K562 (cell line): ENCODE results near the gene AKIRIN1. TPM values are rescaled to one million over a fixed set of nuclear protein-coding genes. Genes with fewer than 3 reads are reported as not detected.

ENCODE experiments used
- ARNT ChIP-seq, 2 experiments: fragments of 450-650 bp; IDR thresholded peaks; 2 replicates each; pipeline ENCODE4 v1.6.1; 2016; ENCODE audit warnings: mild to moderate bottlenecking in 1 of 2
- EGR1 ChIP-seq: fragments of 450-650 bp; conservative IDR thresholded peaks from 2 replicates; pipeline ENCODE4 v1.6.1; 2017; ENCODE audit warnings: mild to moderate bottlenecking
- GABPB2 ChIP-seq: fragments of 250-450 bp; sonication (Bioruptor Pico); conservative IDR thresholded peaks from 2 replicates; pipeline ENCODE4 v1.5.1; 2021; ENCODE audit warnings: mild to moderate bottlenecking
- GATAD2A ChIP-seq: fragments of 450-650 bp; IDR thresholded peaks from 2 replicates; pipeline ENCODE4 v1.6.1; 2017
- KHSRP ChIP-seq: fragments of 450-650 bp; IDR thresholded peaks from 2 replicates; pipeline ENCODE4 v1.6.1; 2017
- MAFK ChIP-seq: IDR thresholded peaks from 2 replicates; pipeline ENCODE4 v1.6.1; 2011; ENCODE audit warnings: low read length, improper control_type of control experiment
- MXD1 ChIP-seq: fragments of 250-450 bp; sonication (Bioruptor Pico); IDR thresholded peaks from 2 replicates; pipeline ENCODE4 v1.8.0; 2021; ENCODE audit warnings: borderline replicate concordance, mild to moderate bottlenecking, moderate library complexity; ENCODE audit not compliant: poor library complexity, severe bottlenecking
- NFIX ChIP-seq: fragments of 250-450 bp; sonication (Bioruptor Pico); IDR thresholded peaks from 2 replicates; pipeline ENCODE4 v1.4.0; 2020; ENCODE audit warnings: low read depth, mild to moderate bottlenecking, moderate library complexity
- NR2C1 ChIP-seq, 2 experiments: fragments of 450-650 bp; IDR thresholded peaks; 2 replicates each; pipeline ENCODE4 v1.6.1; 2017; ENCODE audit warnings: mild to moderate bottlenecking in 2 of 2, antibody characterized with exemption in 1 of 2, inconsistent platforms in 1 of 2, missing compliant biosample characterization in 1 of 2, missing genetic modification characterization in 1 of 2
- NR3C1 ChIP-seq: sonication (generic); formaldehyde crosslinking; IDR thresholded peaks from 2 replicates; pipeline ENCODE4 v1.8.1; 2022; ENCODE audit warnings: missing genetic modification reagents
- NRF1 ChIP-seq, 2 experiments: fragments of 450-650 bp; IDR thresholded peaks in 1 of 2; conservative IDR thresholded peaks in 1 of 2; 2 replicates each; pipeline ENCODE4 v1.6.1; 2014; ENCODE audit warnings: mild to moderate bottlenecking in 2 of 2
- POLR2AphosphoS2 ChIP-seq: IDR thresholded peaks from 2 replicates; pipeline ENCODE4 v1.6.1; 2012; ENCODE audit warnings: low read length, improper control_type of control experiment
- POU5F1 ChIP-seq: fragments of 150-350 bp; IDR thresholded peaks from 2 replicates; pipeline ENCODE4 v1.6.1; 2014; ENCODE audit warnings: borderline replicate concordance, low read length, low read depth, mild to moderate bottlenecking; ENCODE audit not compliant: partially characterized antibody
- STAT6 ChIP-seq: sonication (generic); formaldehyde crosslinking; IDR thresholded peaks from 2 replicates; pipeline ENCODE4 v1.8.1; 2023; ENCODE audit warnings: mild to moderate bottlenecking, missing genetic modification reagents
- SUPT5H ChIP-seq: fragments of 450-650 bp; IDR thresholded peaks from 2 replicates; pipeline ENCODE4 v1.6.1; 2016
- TFAM ChIP-seq: fragments of 250-450 bp; sonication (Bioruptor Pico); conservative IDR thresholded peaks from 2 replicates; pipeline ENCODE4 v1.5.0; 2021; ENCODE audit warnings: mild to moderate bottlenecking, moderate library complexity
- ZBTB7A ChIP-seq: IDR thresholded peaks from 2 replicates; pipeline ENCODE4 v1.6.1; 2011; ENCODE audit warnings: low read depth, mild to moderate bottlenecking, low read length, moderate library complexity, borderline replicate concordance; ENCODE audit not compliant: control insufficient read depth
- ZC3H11A ChIP-seq: IDR thresholded peaks from 2 replicates; pipeline ENCODE4 v1.6.1; 2012; ENCODE audit warnings: low read depth, low read length, improper control_type of control experiment
- ZC3H8 ChIP-seq: fragments of 450-650 bp; IDR thresholded peaks from 2 replicates; pipeline ENCODE4 v1.6.1; 2017
- ZKSCAN8 ChIP-seq: fragments of 200-800 bp; sonication (Bioruptor generic); IDR thresholded peaks from 2 replicates; pipeline ENCODE4 v1.6.1; 2016; ENCODE audit warnings: missing genetic modification characterization, missing compliant biosample characterization
- polyA plus RNA-seq, 8 experiments: library from polyadenylated mRNA; depleted of rRNA in 4 of 8; stranded (reverse) in 5 of 8; unstranded in 3 of 8; fragments of >200 nt; fragmentation: Nextera tagmentation in 2 of 8; fragmentation: Illumina TruSeq in 1 of 8; extraction: Ambion mirVana in 2 of 8; extraction: Trizol in 1 of 8; gene quantifications; 2 replicates each; pipeline versions ENCODE4 v1.2.1 to v1.2.3, GENCODE V29; 2011 to 2014; ENCODE audit warnings: inconsistent platforms in 1 of 8, missing spikeins in 1 of 8
- total RNA-seq, 7 experiments: library from RNA; depleted of rRNA in 6 of 7; stranded (reverse); fragments of >200 nt in 6 of 7; fragmentation: Illumina TruSeq in 2 of 7; extraction: Trizol in 2 of 7; gene quantifications; 2 replicates each; pipeline versions ENCODE4 v1.2.1 to v1.2.3, GENCODE V29; 2011 to 2021; ENCODE audit warnings: low replicate concordance in 1 of 7
- TF ChIP-seq, protein P1 (sequence below), 2 experiments: fragments of 200-800 bp in 1 of 2; sonication (Bioruptor generic) in 1 of 2; sonication (generic) in 1 of 2; formaldehyde crosslinking in 1 of 2; IDR thresholded peaks in 1 of 2; conservative IDR thresholded peaks in 1 of 2; 2 replicates each; pipeline versions ENCODE4 v1.5.0 to v1.6.1; 2016 to 2020; ENCODE audit warnings: missing compliant biosample characterization in 1 of 2, missing genetic modification characterization in 1 of 2, missing genetic modification reagents in 1 of 2
- TF ChIP-seq, protein P2 (sequence below): fragments of 250-450 bp; sonication (Bioruptor Pico); IDR thresholded peaks from 2 replicates; pipeline ENCODE4 v1.6.1; 2021; ENCODE audit warnings: mild to moderate bottlenecking
- TF ChIP-seq, protein P3 (sequence below): sonication (generic); formaldehyde crosslinking; IDR thresholded peaks from 2 replicates; pipeline ENCODE4 v1.8.0; 2022; ENCODE audit warnings: missing genetic modification reagents, mild to moderate bottlenecking, borderline replicate concordance

AKIRIN1 gene
- total and polyA plus RNA-seq, 9 of the 15 experiments (the other 6 are each of a cell fraction or from before 2014, with no cell fraction given), result 11.5 to 139 (median 83.4) TPM

- TF ChIP-seq, protein P1, sequence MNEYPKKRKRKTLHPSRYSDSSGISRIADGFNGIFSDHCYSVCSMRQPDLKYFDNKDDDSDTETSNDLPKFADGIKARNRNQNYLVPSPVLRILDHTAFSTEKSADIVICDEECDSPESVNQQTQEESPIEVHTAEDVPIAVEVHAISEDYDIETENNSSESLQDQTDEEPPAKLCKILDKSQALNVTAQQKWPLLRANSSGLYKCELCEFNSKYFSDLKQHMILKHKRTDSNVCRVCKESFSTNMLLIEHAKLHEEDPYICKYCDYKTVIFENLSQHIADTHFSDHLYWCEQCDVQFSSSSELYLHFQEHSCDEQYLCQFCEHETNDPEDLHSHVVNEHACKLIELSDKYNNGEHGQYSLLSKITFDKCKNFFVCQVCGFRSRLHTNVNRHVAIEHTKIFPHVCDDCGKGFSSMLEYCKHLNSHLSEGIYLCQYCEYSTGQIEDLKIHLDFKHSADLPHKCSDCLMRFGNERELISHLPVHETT (CRISPR knock-in tag; conservative IDR thresholded peaks at IDR 0.05 in 1 of 2, IDR thresholded peaks at IDR 0.05 in 1 of 2), result peak in 1 of 2 experiments; percentile 72; a peak in 2 of 4 replicates
- TF ChIP-seq EGR1 (no peak), ZC3H11A (no peak), ARNT (IDR thresholded peaks at IDR 0.05) (no peak), MXD1 (no peak), NR2C1 (IDR thresholded peaks at IDR 0.05) (0 out of 2 replicates have a peak, but pooled peaks have one; percentile 30), NR2C1 (tag; IDR thresholded peaks at IDR 0.05) (no peak), GATAD2A (no peak), ZBTB7A (peak; percentile 9; the same call in 1 of the 2 replicates), ZKSCAN8 (CRISPR knock-in tag) (no peak), NR3C1 (CRISPR knock-in tag) (no peak), ZC3H8 (no peak), POU5F1 (no peak), POLR2AphosphoS2 (peak; percentile 61; the same call in 1 of the 2 replicates), MAFK (0 out of 2 replicates have a peak, but pooled peaks have one; percentile 18), KHSRP (no peak), NRF1 (conservative IDR thresholded peaks at IDR 0.05 in 1 of 2, IDR thresholded peaks at IDR 0.05 in 1 of 2) (peak in 1 of 2 experiments; percentile 48; a peak in 3 of 4 replicates), STAT6 (CRISPR knock-in tag) (no peak; the same call in 1 of the 2 replicates), TFAM (no peak), GABPB2 (no peak), SUPT5H (peak; percentile 98), NFIX (CRISPR knock-in tag) (no peak)
- TF ChIP-seq, protein P2, sequence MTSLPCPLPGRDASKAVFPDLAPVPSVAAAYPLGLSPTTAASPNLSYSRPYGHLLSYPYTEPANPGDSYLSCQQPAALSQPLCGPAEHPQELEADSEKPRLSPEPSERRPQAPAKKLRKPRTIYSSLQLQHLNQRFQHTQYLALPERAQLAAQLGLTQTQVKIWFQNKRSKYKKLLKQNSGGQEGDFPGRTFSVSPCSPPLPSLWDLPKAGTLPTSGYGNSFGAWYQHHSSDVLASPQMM, result no peak
- TF ChIP-seq, protein P3, sequence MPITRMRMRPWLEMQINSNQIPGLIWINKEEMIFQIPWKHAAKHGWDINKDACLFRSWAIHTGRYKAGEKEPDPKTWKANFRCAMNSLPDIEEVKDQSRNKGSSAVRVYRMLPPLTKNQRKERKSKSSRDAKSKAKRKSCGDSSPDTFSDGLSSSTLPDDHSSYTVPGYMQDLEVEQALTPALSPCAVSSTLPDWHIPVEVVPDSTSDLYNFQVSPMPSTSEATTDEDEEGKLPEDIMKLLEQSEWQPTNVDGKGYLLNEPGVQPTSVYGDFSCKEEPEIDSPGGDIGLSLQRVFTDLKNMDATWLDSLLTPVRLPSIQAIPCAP, result no peak
Measured at GRCh38 chr1:39026051-39026865, 35.2 kb downstream of the AKIRIN1 start, which contains the start of gene NDUFS5 (continued).
